Smooth muscle cell (in vitro differentiated cells): ENCODE results near the gene CTRB2. TPM values are rescaled to one million over a fixed set of nuclear protein-coding genes. Genes with fewer than 3 reads are reported as not detected.

ENCODE experiments used
- DNase-seq: peaks from one replicate; lab custom pipeline; 2025; ENCODE audit not compliant: unreplicated experiment; lab: John Stamatoyannopoulos, UW
- H2AFZ ChIP-seq: fragments of 200-600 bp; sonication (generic); 2 replicates; pipeline ENCODE4 v1.6.0; 2016; ENCODE audit warnings: antibody characterized with exemption, low read depth, mild to moderate bottlenecking
- H3F3A ChIP-seq: fragments of 200-600 bp; sonication (generic); 2 replicates; pipeline ENCODE4 v1.6.0; 2017; ENCODE audit warnings: antibody characterized with exemption, low read depth
- H3K27ac ChIP-seq: fragments of 200-600 bp; sonication (generic); 2 replicates; pipeline ENCODE4 v1.5.1; 2016; ENCODE audit warnings: low read depth, mild to moderate bottlenecking
- H3K27me3 ChIP-seq: fragments of 200-600 bp; sonication (generic); 2 replicates; pipeline ENCODE4 v1.6.1; 2016; ENCODE audit warnings: low read depth, mild to moderate bottlenecking
- H3K36me3 ChIP-seq: fragments of 200-600 bp; sonication (generic); 2 replicates; pipeline ENCODE4 v1.5.1; 2016; ENCODE audit warnings: low read depth
- H3K4me1 ChIP-seq: fragments of 200-600 bp; sonication (generic); 2 replicates; pipeline ENCODE4 v1.5.1; 2016; ENCODE audit warnings: low read depth
- H3K4me2 ChIP-seq: fragments of 200-600 bp; sonication (generic); 2 replicates; pipeline ENCODE4 v1.6.0; 2016; ENCODE audit warnings: mild to moderate bottlenecking
- H3K4me3 ChIP-seq: fragments of 200-600 bp; sonication (generic); 2 replicates; pipeline ENCODE4 v1.5.1; 2016; ENCODE audit warnings: mild to moderate bottlenecking
- H3K79me2 ChIP-seq: fragments of 200-600 bp; sonication (generic); 2 replicates; pipeline ENCODE4 v1.6.0; 2016; ENCODE audit warnings: low read depth, mild to moderate bottlenecking
- H3K9ac ChIP-seq: fragments of 200-600 bp; sonication (generic); 2 replicates; pipeline ENCODE4 v1.6.0; 2016; ENCODE audit warnings: low read depth
- H3K9me3 ChIP-seq: fragments of 200-600 bp; sonication (generic); replicated peaks from 2 replicates; pipeline ENCODE4 v1.5.1; 2016; ENCODE audit warnings: low read depth
- H4K20me1 ChIP-seq: fragments of 200-600 bp; sonication (generic); 2 replicates; pipeline ENCODE4 v1.6.0; 2016; ENCODE audit warnings: low read depth
- CTCF ChIP-seq: fragments of 200-600 bp; sonication (generic); IDR thresholded peaks from 2 replicates; pipeline ENCODE4 v1.5.1; 2017; ENCODE audit warnings: borderline replicate concordance, mild to moderate bottlenecking, antibody characterized with exemption; ENCODE audit not compliant: insufficient read depth, poor library complexity, severe bottlenecking
- WGBS: methylation state at CpG from one replicate; pipeline ENCODE4 v1.1.7; 2016; ENCODE audit warnings: low lambda C conversion rate; 5-methylcytosine and 5-hydroxymethylcytosine counted together
- polyA plus RNA-seq: library from polyadenylated mRNA; unstranded; fragments of >200 nt; fragmentation: Nextera tagmentation; extraction: Ambion mirVana; gene quantifications from 2 replicates; pipeline ENCODE4 v1.2.1, GENCODE V29; 2016
- total RNA-seq: library from RNA; depleted of rRNA; stranded (reverse); fragments of >200 nt; gene quantifications from 2 replicates; pipeline ENCODE4 v1.2.3, GENCODE V29; 2014

The CTRB2 gene
- total and polyA plus RNA-seq, 2 experiments from 2014 or later, result 1.7 to 2.3 TPM

- 96% methylated on average over 9 of the region's 9 CpGs for WGBS
- no peak overlapping the region for H2AFZ ChIP-seq
- H3K27ac ChIP-seq, result no peak overlapping the region
- H3K36me3 ChIP-seq, result peaks cover 9% of the 10 kb centered on the region
- no peaks in the 10 kb centered on the region for H3K27me3 ChIP-seq
- no peaks in the 10 kb centered on the region for H3K9me3 ChIP-seq
- no peak for DNase-seq
- H3K4me1 ChIP-seq, result no peaks in the 10 kb centered on the region
- H3K4me2 ChIP-seq, result no peak overlapping the region
- no peak for TF ChIP-seq CTCF
- H4K20me1 ChIP-seq, result peaks cover 94% of the 10 kb centered on the region
- H3K79me2 ChIP-seq, result peaks cover 37% of the 10 kb centered on the region
- peaks cover 24% of the 10 kb centered on the region for H3F3A ChIP-seq
- no peak overlapping the region for H3K9ac ChIP-seq
- H3K4me3 ChIP-seq, result no peak overlapping the region
Observed at GRCh38 chr16:75230471-75231110, 23.6 kb upstream of the CTRB2 start.

- H3K4me1 ChIP-seq, result no peaks in the 10 kb centered on the region
- peaks cover 24% of the 10 kb centered on the region for H3F3A ChIP-seq
- peaks cover 9% of the 10 kb centered on the region for H3K36me3 ChIP-seq
- H3K79me2 ChIP-seq, result peaks cover 27% of the 10 kb centered on the region
- no peaks in the 10 kb centered on the region for H3K27me3 ChIP-seq
- H3K4me2 ChIP-seq, result no peak overlapping the region
- no peak overlapping the region for H2AFZ ChIP-seq
- no peak overlapping the region for H3K4me3 ChIP-seq
- H3K27ac ChIP-seq, result no peak overlapping the region
- DNase-seq, result no peak
- 97% methylated on average over 48 of the region's 48 CpGs for WGBS
- H4K20me1 ChIP-seq, result peaks cover 91% of the 10 kb centered on the region
- no peaks in the 10 kb centered on the region for H3K9me3 ChIP-seq
- TF ChIP-seq CTCF, result no peak
- H3K9ac ChIP-seq, result no peak overlapping the region
Observed at GRCh38 chr16:75229172-75230031, 22.4 kb upstream of the CTRB2 start.

GRCh38 chr16:75228143-75228976 is 21.4 kb upstream of the CTRB2 start:
- Histone ChIP-seq H3K27ac (no peak overlapping the region), H3K36me3 (peaks cover 9% of the 10 kb centered on the region), H3K79me2 (peaks cover 21% of the 10 kb centered on the region), H3K27me3 (no peaks in the 10 kb centered on the region), H3K9ac (no peak overlapping the region), H3K4me1 (no peaks in the 10 kb centered on the region), H3K9me3 (no peaks in the 10 kb centered on the region), H2AFZ (no peak overlapping the region), H3F3A (peaks cover 24% of the 10 kb centered on the region), H4K20me1 (peaks cover 83% of the 10 kb centered on the region), H3K4me3 (no peak overlapping the region), H3K4me2 (no peak overlapping the region)
- WGBS, result 96% methylated on average over 17 of the region's 17 CpGs
- TF ChIP-seq CTCF, result no peak
- DNase-seq, result no peak
